GM18867 (cell line): ENCODE data around the gene SGTA.

Source experiments
- ATAC-seq: cut with Tn5 transposase; IDR thresholded peaks from one replicate; pipeline ENCODE4 v1.9.1; 2021; ENCODE audit warnings: mild to moderate bottlenecking, moderate library complexity; ENCODE audit not compliant: unreplicated experiment

SGTA gene

GRCh38 chr19:2810141-2811091, 27.3 kb upstream of the SGTA start:
- ATAC-seq: no peak

- ATAC-seq: no peak
Measured at GRCh38 chr19:2809387-2810140, 26.5 kb upstream of the SGTA start.

- no peak for ATAC-seq
Measured at GRCh38 chr19:2808129-2808941, 25.3 kb upstream of the SGTA start.

GRCh38 chr19:2807379-2808128, 24.5 kb upstream of the SGTA start:
- no peak for ATAC-seq

- no peak for ATAC-seq
Measured at GRCh38 chr19:2806736-2807378, 23.8 kb upstream of the SGTA start.

GRCh38 chr19:2805991-2806649, 23.0 kb upstream of the SGTA start:
- no peak for ATAC-seq

- no peak for ATAC-seq
Measured at GRCh38 chr19:2805261-2805900, 22.3 kb upstream of the SGTA start.

- no peak for ATAC-seq
Measured at GRCh38 chr19:2804156-2805004, 21.3 kb upstream of the SGTA start.

- ATAC-seq: no peak
Measured at GRCh38 chr19:2803486-2804155, 20.5 kb upstream of the SGTA start.

GRCh38 chr19:2802826-2803225, 19.8 kb upstream of the SGTA start:
- ATAC-seq: no peak

- ATAC-seq: no peak
Measured at GRCh38 chr19:2800506-2800905, 17.4 kb upstream of the SGTA start.

GRCh38 chr19:2799273-2800020, 16.4 kb upstream of the SGTA start:
- no peak for ATAC-seq

- ATAC-seq: no peak
Measured at GRCh38 chr19:2798733-2799132, 15.7 kb upstream of the SGTA start.

- no peak for ATAC-seq
Measured at GRCh38 chr19:2798158-2798685, 15.1 kb upstream of the SGTA start.

GRCh38 chr19:2797280-2797679, 14.2 kb upstream of the SGTA start:
- no peak for ATAC-seq

- ATAC-seq: no peak
Measured at GRCh38 chr19:2796659-2797266, 13.7 kb upstream of the SGTA start.
